GM23248 (cell line): ENCODE data around the gene OR5B17. TPM values are rescaled to one million over a fixed set of nuclear protein-coding genes. Genes with fewer than 3 reads are reported as not detected.
"Not testable (repeated sequence)": the region's sequence is repeated elsewhere in the genome, so short reads cannot be mapped to it uniquely, and the experiment has no call there.

Experiments used
- DNase-seq: peaks from one replicate; pipeline ENCODE4 v3.0.0-alpha.2; 2015
- H2AFZ ChIP-seq: fragments of 200-600 bp; sonication (generic); 2 replicates; pipeline ENCODE4 v1.6.1; 2016; ENCODE audit warnings: antibody characterized with exemption
- H3F3A ChIP-seq: fragments of 200-600 bp; sonication (generic); 2 replicates; pipeline ENCODE4 v1.6.1; 2016; ENCODE audit warnings: mild to moderate bottlenecking, antibody characterized with exemption, mixed run types; ENCODE audit not compliant: insufficient read depth
- H3K27ac ChIP-seq: fragments of 200-600 bp; sonication (generic); 2 replicates; pipeline ENCODE4 v1.5.1; 2016; ENCODE audit warnings: mild to moderate bottlenecking
- H3K27me3 ChIP-seq: fragments of 200-600 bp; sonication (generic); replicated peaks from 2 replicates; pipeline ENCODE4 v1.6.1; 2016; ENCODE audit warnings: mild to moderate bottlenecking; ENCODE audit not compliant: insufficient read depth
- H3K36me3 ChIP-seq: fragments of 200-600 bp; sonication (generic); 2 replicates; pipeline ENCODE4 v1.6.1; 2016; ENCODE audit warnings: low read depth, mild to moderate bottlenecking
- H3K4me1 ChIP-seq: fragments of 200-600 bp; sonication (generic); 2 replicates; pipeline ENCODE4 v1.6.1; 2016; ENCODE audit warnings: mild to moderate bottlenecking; ENCODE audit not compliant: insufficient read depth
- H3K4me2 ChIP-seq: fragments of 200-600 bp; sonication (generic); one replicate; pipeline ENCODE4 v1.6.1; 2016; ENCODE audit warnings: mild to moderate bottlenecking; ENCODE audit not compliant: unreplicated experiment
- H3K4me3 ChIP-seq: fragments of 200-600 bp; sonication (generic); 2 replicates; pipeline ENCODE4 v1.5.1; 2016; ENCODE audit warnings: mild to moderate bottlenecking
- H3K79me2 ChIP-seq: fragments of 200-600 bp; sonication (generic); 2 replicates; pipeline ENCODE4 v1.6.1; 2016; ENCODE audit warnings: mild to moderate bottlenecking; ENCODE audit not compliant: insufficient read depth
- H3K9ac ChIP-seq: fragments of 200-600 bp; sonication (generic); 2 replicates; pipeline ENCODE4 v1.6.1; 2016; ENCODE audit warnings: mild to moderate bottlenecking
- H3K9me2 ChIP-seq: fragments of 200-600 bp; sonication (generic); 2 replicates; pipeline ENCODE4 v1.6.1; 2016; ENCODE audit warnings: mixed run types, mild to moderate bottlenecking, moderate library complexity; ENCODE audit not compliant: insufficient read depth
- H3K9me3 ChIP-seq: fragments of 200-600 bp; sonication (generic); one replicate; pipeline ENCODE4 v1.6.1; 2017; ENCODE audit warnings: low read depth
- H4K20me1 ChIP-seq: fragments of 200-600 bp; sonication (generic); 2 replicates; pipeline ENCODE4 v1.6.0; 2016; ENCODE audit not compliant: insufficient read depth
- EZH2 ChIP-seq: fragments of 200-600 bp; sonication (generic); IDR thresholded peaks from 2 replicates; pipeline ENCODE4 v1.6.1; 2018; ENCODE audit warnings: antibody characterized with exemption, mild to moderate bottlenecking; ENCODE audit not compliant: insufficient read depth, poor library complexity, severe bottlenecking
- EZH2phosphoT487 ChIP-seq: fragments of 200-600 bp; sonication (generic); IDR thresholded peaks from 2 replicates; pipeline ENCODE4 v1.6.1; 2018; ENCODE audit warnings: antibody characterized with exemption, moderate library complexity, mild to moderate bottlenecking, low read depth; ENCODE audit not compliant: insufficient read depth
- WGBS, 2 experiments: methylation state at CpG; one replicate each; pipeline ENCODE4 v1.1.6; 2015 to 2017; ENCODE audit warnings: low lambda C conversion rate in 2 of 2, low coverage in 1 of 2; ENCODE audit errors: missing lambda C conversion rate in 2 of 2; 5-methylcytosine and 5-hydroxymethylcytosine counted together
- in situ Hi-C: fragments of 300-500 bp; cut with MboI; formaldehyde crosslinking; loops from 2 replicates; pipeline ENCODE4 v1.15.0; 2020
- polyA plus RNA-seq: library from polyadenylated mRNA; unstranded; fragments of >200 nt; fragmentation: Nextera tagmentation; extraction: Ambion mirVana; gene quantifications from 2 replicates; pipeline ENCODE4 v1.2.1, GENCODE V29; 2016
- total RNA-seq: library from RNA; depleted of rRNA; stranded (reverse); fragments of >200 nt; shearing (Covaris generic); gene quantifications from 2 replicates; pipeline ENCODE4 v1.2.3, GENCODE V29; 2014; rRNA removed

Gene OR5B17
- total RNA-seq, result not detected in 2 replicates
- polyA plus RNA-seq, result not detected in 2 replicates

DNA sequence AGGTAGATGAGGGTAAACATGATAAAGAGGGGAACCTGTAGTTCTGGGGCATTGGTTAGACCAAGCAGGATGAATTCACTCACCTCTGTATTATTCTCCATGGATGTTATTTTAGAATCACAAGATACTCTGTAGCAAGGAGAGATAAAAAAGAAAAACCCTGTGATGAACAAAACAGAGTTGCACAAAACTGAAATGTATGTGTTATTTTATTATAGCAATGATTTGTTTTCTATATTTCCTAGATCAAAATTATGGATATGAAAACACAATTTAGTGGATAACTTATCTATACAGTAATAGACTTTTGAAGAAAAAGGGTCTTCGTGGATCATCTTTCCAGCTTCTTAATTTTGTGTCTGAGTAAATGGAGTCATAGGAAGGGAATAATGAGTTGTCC, at the start of gene OR5B17:
TSS of gene OR5B17 (minus strand) at position 101 of the 400 bp plus-strand sequence. CDS start at position 101, 0 bp downstream.
- 15% methylated on average over 1 of the region's 1 CpG for WGBS, 2 experiments
- Histone ChIP-seq H3K9me2 (no peaks in the 10 kb centered on the region), H3K4me2 (no peak within 1 kb of the TSS), H3F3A (no peaks in the 10 kb centered on the region), H3K27ac (no peak within 1 kb of the TSS), H4K20me1 (no peaks in the 10 kb centered on the region), H3K9me3 (no peaks in the 10 kb centered on the region), H3K9ac (no peak within 1 kb of the TSS), H2AFZ (no peak within 1 kb of the TSS), H3K79me2 (no peaks in the 10 kb centered on the region), H3K4me1 (no peaks in the 10 kb centered on the region), H3K27me3 (no peaks in the 10 kb centered on the region), H3K36me3 (no peaks in the 10 kb centered on the region), H3K4me3 (no peak within 1 kb of the TSS)
- no peak for TF ChIP-seq EZH2phosphoT487
- TF ChIP-seq EZH2, result no peak
- in situ Hi-C loops, result no loop called here
- DNase-seq, result no peak

DNA sequence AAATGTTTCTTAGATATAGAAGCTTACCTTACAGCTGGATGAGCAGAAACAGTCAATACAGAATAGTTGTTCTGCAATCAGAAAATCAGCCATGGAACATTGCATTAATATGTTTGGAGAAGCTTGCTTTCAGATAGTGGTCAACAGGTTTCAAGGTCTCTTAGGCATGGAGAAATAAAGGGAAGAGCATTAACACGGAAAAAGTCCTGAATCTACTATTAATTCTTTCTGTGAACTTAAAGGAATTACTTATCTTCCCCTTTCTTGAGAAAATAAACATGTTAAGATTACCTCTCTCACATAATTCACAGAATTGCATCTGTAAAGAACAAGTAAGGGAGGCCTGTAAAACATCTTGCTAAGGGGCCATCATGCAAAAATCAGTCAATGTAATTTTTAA, 47.9 kb upstream of the OR5B17 start, which contains the start of gene OR5B3:
TSS of gene OR5B3 (minus strand) at position 101 of the 400 bp plus-strand sequence. CDS start 3,465 bp downstream, outside the sequence.
- Histone ChIP-seq H3K79me2 (no peaks in the 10 kb centered on the region), H4K20me1 (no peaks in the 10 kb centered on the region), H3K9me3 (peaks cover 5% of the 10 kb centered on the region), H3K4me1 (no peaks in the 10 kb centered on the region), H3K36me3 (no peaks in the 10 kb centered on the region), H3K9me2 (no peaks in the 10 kb centered on the region), H3K27me3 (no peaks in the 10 kb centered on the region), H3F3A (no peaks in the 10 kb centered on the region), H3K27ac (no peak within 1 kb of the TSS), H2AFZ (no peak within 1 kb of the TSS), H3K9ac (no peak within 1 kb of the TSS), H3K4me3 (no peak within 1 kb of the TSS), H3K4me2 (no peak within 1 kb of the TSS)
- no peak for TF ChIP-seq EZH2
- no peak for TF ChIP-seq EZH2phosphoT487
- WGBS, 2 experiments, result 7 to 9% methylated on average over 1 of the region's 1 CpG
- no peak for DNase-seq
- in situ Hi-C loops, result no loop called here

DNA sequence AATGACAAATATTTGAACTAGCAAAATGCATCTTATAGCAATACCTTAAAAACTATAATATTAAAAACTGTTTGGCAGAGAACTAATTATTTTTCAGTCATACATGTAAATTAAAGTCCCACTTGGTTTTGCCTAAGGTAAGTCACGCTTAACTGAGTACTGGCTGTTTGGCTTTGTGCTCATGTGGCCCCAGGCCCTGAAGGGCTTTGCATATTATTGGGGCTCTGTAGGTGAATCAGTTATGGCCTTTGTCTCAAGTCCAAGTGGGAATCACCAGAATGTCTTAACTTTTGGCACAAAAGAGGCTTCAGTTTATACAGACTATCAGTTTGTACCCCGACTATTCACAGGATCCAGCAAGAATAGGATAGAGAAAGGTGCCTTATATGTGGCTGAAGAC, 40.8 kb upstream of the OR5B17 start:
- H3K4me3 ChIP-seq, H3K9me2 ChIP-seq, H2AFZ ChIP-seq, H3K27ac ChIP-seq, H3K9ac ChIP-seq, DNase-seq, H3K36me3 ChIP-seq, H3K4me2 ChIP-seq, H3K79me2 ChIP-seq, H4K20me1 ChIP-seq, in situ Hi-C loops, H3K9me3 ChIP-seq, H3K27me3 ChIP-seq: not testable (repeated sequence)
- Histone ChIP-seq H3K4me1 (peaks cover 16% of the 10 kb centered on the region), H3F3A (peaks cover 12% of the 10 kb centered on the region)
- WGBS, 2 experiments, result 67% methylated on average over 1 of the region's 2 CpGs; no CpG with 5 or more reads in 1 of the 2 experiments

DNA sequence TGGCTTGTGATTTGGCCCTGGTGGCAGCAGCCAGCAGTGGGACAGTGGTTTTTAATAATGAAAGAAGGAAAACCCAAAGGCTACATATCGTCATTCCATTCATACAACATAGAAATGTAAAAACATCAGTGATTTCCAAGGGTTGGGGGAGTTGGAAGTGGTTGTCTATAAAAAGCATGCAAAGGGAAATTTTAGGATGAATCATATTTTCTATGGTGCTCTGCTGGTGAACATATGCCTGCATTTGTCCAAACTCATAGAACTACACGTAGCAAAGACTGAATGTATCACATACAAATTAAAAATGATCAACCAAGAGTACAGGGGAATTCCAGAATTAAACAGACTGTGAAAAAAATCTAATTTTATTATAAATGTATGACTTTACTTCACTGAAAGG, 36.7 kb upstream of the OR5B17 start:
- no peak overlapping the region for H3K27ac ChIP-seq
- WGBS, 2 experiments, result 52 to 53% methylated on average over 2 of the region's 2 CpGs

GRCh38 chr11:58394195-58394594, 35.3 kb upstream of the OR5B17 start:
- no peak overlapping the region; the same call in 1 of the 2 replicates for H3K9ac ChIP-seq
- H3K9me2 ChIP-seq, result no peaks in the 10 kb centered on the region
- peak overlapping the region; percentile 72 for H3K27ac ChIP-seq
- H4K20me1 ChIP-seq, result no peaks in the 10 kb centered on the region
- in situ Hi-C loops, result no loop called here
- no peaks in the 10 kb centered on the region for H3K36me3 ChIP-seq
- DNase-seq, result peak; percentile 90
- no peaks in the 10 kb centered on the region for H3K9me3 ChIP-seq
- H2AFZ ChIP-seq, result no peak overlapping the region
- H3K79me2 ChIP-seq, result no peaks in the 10 kb centered on the region
- peak overlapping the region; percentile 48 for H3K4me2 ChIP-seq
- peaks cover 52% of the 10 kb centered on the region for H3K4me1 ChIP-seq
- H3K4me3 ChIP-seq, result peak overlapping the region; percentile 22; the same call in 1 of the 2 replicates
- TF ChIP-seq EZH2, result no peak
- no peak for TF ChIP-seq EZH2phosphoT487
- H3K27me3 ChIP-seq, result no peaks in the 10 kb centered on the region
- H3F3A ChIP-seq, result peaks cover 47% of the 10 kb centered on the region

More for the DNA sequence above, 36.7 kb upstream of the OR5B17 start:
- Histone ChIP-seq H3K9me3 (no peaks in the 10 kb centered on the region), H3K79me2 (no peaks in the 10 kb centered on the region), H3K4me1 (peaks cover 52% of the 10 kb centered on the region), H3K27me3 (no peaks in the 10 kb centered on the region), H2AFZ (no peak overlapping the region), H3K9ac (no peak overlapping the region), H3K9me2 (no peaks in the 10 kb centered on the region), H3F3A (peaks cover 47% of the 10 kb centered on the region), H3K36me3 (no peaks in the 10 kb centered on the region), H3K4me2 (peak overlapping the region; percentile 10), H3K4me3 (no peak overlapping the region), H4K20me1 (no peaks in the 10 kb centered on the region)
- peak; percentile 40 for DNase-seq
- in situ Hi-C loops, result no loop called here
- TF ChIP-seq EZH2 (no peak), EZH2phosphoT487 (no peak)
